GM19372 (cell line): ENCODE results near the gene LRRC4B.
"Not testable (repeated sequence)": the region's sequence is repeated elsewhere in the genome, so short reads cannot be mapped to it uniquely, and the experiment has no call there.

Experiments used
- ATAC-seq: cut with Tn5 transposase; IDR thresholded peaks from one replicate; pipeline ENCODE4 v1.9.1; 2021; ENCODE audit warnings: mild to moderate bottlenecking, low read depth, moderate library complexity; ENCODE audit not compliant: unreplicated experiment

Gene LRRC4B

DNA sequence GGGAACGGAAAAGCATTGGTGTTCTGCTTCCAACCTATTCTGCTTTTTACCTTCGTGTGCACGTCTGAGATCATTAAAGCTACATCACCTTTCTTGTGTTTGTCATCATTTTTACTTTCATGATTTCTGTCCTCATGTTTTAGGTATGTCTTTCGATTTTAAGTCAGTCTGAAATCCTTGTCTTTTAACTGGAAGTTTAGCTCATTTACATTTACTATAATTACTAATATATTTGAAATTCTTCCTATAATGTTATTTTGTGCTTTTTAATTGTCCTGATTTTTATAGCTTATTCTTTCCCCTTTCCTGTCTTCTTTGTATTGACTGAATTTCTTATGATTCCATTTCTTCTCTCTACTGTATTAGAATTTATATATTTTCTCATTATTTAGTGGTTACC, 35.3 kb downstream of the LRRC4B start:
- ATAC-seq = no peak

- no peak for ATAC-seq
Measured at GRCh38 chr19:50531171-50531612, 37.0 kb downstream of the LRRC4B start.

DNA sequence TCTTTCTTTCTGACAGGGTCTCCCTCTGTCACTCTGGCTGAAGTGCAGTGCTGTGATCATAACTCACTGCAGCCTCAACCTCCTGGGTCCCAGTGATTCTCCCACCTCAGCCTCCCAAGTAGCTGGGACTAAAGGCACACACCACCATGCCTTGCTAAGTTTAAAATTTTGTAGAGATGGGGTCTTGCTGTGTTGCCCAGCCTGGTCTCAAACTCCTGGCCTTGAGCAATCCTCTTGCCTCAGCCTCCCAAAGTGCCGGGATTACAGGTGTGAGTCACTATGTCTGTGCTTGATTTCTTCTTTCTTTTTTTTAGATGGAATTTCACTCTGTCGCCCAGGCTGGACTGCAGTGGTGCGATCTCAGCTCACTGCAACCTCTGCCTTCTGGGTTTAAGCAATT, 40.2 kb downstream of the LRRC4B start:
- ATAC-seq = not testable (repeated sequence)

DNA sequence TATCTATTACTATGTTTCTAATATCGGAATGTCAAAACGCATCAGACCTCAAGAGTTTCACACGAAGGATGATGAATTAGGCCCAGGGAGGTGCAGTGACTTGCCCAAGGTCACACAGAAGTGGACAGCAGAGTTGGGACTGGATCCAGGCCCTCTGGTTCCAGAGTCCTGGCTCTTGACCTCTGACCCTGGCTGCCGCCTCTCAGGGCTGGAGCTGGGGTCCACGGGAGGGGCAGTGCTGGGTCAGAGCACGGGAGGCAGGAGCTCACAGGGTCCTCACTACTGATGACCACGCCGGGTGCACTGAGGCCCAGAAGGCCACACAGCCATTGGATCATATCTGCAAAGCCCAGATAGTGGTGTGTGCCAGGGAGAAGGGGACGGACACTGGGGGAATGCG, 45.4 kb downstream of the LRRC4B start:
- ATAC-seq = no peak

DNA sequence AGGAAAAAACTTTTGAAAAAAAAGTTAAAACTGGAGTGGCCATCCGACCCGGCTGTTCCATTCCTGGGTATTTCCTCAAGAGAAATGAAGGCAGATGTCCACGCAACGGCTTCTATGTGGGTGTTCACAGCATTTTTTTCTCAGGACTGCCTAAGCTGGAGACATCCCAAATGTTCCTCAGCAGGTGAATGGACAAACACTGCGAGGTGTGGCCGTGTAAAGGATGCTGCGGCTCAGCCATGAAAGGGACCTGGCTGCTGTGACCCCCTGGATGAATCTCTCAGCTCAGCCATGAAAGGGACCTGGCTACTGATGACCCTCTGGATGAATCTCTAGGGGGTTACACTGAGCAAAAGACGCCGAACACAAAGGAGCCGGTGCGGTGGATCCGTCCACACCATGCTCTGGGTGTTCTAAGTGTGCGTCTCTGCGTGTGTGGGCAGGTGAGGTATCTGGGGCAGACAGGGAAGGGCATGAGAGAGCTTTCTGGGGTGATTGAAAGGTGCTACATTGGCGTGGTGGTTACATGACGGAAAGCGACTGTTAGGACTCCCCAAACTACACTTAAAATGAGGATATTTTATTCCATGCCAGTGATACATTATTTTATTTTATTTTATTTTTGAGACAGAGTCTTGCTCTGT, 47.3 kb downstream of the LRRC4B start:
- no peak for ATAC-seq

- no peak for ATAC-seq
Measured at GRCh38 chr19:50519006-50519575, 49.1 kb downstream of the LRRC4B start.

DNA sequence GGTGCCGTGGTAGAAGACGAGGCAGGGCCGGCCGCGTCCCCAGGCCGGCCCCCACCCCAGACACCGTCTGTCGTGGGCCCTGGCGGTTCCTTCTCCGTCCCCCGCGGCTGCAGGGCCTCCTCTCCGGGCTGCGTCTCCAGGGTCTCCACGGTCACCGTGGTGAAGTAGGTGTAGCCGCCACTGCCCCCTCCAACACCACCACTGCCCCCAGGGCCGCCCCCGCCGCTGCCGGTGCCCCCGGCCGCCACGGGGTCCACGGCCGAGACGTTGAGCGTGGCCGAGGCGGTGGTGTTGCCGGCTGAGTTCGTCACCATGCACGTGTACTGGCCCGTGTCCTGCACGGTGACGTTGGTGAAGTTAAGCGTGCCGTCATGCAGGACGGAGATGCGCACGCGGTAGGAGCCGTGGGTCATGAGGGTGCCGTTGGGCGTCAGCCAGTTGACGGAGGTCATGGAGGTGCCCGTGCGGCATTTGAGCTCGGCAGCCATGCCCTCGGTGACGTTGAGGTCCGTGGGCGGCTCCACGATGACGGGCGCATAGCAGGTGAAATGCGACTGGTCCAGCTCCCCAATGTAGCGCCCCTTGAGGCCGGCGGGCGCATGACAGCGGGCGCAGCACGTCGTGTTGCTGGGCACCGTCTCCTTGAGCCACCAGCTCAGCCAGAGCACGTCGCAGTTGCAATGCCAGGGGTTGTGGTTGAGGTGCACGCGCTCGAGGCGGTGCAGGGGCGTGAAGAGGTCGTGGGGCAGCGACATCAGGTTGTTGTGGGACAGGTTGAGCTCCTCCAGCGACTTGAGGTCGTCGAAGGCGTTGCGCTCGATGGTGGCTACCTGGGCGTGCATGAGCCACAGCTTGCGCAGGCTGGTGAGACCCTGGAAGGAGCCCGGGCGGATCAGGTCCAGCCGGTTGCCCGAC, 49.9 kb downstream of the LRRC4B start:
- no peak for ATAC-seq

- no peak for ATAC-seq
Measured at GRCh38 chr19:50517704-50518075, 50.5 kb downstream of the LRRC4B start.

DNA sequence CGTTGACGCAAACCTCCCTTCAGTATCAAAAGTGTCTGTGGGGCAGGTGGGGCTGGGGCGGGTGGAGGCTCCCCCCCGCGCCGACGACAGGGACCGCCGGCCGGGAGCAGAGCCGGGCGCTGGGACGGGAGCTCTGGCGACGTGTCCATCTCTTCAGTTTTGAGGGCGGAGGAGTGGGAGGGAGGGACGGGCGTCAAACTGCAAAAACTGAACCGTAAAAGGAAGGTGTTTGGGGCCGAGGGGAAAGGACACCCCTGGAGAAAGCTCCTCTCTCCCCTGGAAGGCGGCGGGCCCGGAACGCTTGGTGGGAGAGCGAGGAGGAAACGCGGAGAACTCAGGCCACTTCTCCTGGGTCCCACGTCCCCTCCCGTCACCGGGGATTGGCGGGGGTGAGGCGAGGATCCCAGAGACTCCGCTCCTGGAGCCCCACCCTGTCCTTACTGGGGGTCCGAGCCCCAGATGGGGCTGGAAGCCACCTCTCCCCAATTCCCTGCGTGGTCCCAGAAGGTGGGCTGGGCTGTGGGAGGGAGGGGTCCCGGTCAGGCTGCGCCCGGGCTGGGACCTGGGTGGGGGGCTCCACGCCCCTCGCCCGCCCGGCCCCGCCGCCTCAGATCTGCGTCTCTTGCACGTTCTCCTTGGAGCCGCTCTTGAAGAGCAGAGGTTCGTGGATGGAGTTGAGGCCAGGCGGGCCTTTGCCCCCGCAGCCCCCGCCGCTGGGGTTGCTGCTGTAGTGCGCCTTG, 51.1 kb downstream of the LRRC4B start:
- no peak for ATAC-seq

DNA sequence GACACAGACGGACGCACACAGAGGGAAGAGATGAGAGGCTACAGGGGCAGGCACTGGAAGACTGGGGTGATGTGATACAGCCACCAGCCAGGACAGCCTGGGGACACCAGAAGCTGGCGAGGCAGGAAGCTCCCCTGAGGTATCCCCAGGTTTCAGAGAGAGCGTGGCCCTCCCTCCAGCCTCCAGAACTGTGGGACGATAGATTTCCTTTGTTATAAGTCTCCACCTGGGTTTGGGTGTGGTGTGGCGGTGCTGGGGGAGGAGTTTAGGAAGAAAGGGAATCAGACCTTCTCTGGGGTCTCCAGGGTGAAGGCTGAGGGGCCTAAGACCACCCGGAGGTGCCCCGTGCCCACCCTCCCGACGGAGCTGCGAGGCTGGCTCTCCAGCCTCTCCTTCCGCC, 51.8 kb downstream of the LRRC4B start:
- ATAC-seq = no peak

DNA sequence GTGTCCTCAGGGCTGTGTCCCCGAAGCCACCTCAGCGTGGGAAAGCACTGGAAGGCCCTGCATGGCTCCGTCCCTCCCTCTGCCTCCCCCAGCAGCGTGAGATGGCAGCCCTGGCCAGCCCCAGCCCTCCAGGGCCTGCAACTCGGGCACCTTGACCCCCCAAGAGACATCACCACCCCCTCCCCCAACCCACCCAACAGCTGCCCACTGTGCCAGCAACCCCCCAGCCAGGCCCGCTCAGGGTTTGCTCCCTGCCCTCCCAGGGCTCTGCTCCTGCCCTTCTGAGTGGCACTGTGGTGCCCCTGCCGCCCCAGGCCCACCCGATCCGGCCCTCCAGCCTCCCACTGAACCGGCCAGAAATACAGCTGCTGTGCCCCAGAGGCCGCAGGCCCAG, 53.1 kb downstream of the LRRC4B start:
- ATAC-seq = no peak

DNA sequence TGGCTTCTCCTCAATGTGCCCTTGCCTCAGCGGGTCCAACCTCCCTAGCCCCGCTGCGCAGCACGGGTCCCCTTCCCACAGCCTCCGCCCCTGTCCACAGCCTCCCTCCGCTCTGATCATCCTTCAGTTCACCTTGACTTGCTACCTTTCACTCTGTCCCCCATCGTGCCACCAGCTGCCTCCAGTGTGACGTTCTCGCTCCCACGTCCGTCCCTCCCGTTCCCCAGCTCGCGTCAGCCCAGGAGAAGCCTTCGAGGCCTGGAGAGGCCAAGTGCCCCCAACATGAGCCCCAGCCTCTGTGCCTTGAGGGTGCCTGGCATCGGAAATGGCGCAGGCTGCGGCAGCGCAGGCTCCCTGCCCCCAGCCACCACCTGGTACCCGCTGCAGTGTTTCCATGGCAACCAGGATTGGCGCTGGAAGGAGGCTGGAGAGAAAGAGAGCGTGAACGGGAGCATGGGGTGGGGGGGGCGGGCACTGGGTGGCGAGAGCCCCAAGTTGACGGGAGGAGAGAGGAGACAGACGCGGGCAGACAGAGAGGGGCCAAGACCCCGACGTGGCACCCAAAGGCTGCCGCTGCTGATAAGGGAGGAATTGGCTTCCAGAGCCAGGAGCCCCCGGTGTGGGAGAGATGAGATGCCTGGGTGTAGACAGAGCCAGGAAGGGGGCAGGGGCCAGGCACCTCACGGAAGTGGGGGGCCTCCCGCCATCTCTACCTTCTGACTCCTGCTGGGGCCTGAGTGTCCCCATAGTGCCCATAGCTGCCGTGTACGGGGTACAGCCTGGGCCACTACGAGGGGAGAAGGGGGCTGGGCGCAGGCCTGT, 53.7 kb downstream of the LRRC4B start:
- no peak for ATAC-seq

DNA sequence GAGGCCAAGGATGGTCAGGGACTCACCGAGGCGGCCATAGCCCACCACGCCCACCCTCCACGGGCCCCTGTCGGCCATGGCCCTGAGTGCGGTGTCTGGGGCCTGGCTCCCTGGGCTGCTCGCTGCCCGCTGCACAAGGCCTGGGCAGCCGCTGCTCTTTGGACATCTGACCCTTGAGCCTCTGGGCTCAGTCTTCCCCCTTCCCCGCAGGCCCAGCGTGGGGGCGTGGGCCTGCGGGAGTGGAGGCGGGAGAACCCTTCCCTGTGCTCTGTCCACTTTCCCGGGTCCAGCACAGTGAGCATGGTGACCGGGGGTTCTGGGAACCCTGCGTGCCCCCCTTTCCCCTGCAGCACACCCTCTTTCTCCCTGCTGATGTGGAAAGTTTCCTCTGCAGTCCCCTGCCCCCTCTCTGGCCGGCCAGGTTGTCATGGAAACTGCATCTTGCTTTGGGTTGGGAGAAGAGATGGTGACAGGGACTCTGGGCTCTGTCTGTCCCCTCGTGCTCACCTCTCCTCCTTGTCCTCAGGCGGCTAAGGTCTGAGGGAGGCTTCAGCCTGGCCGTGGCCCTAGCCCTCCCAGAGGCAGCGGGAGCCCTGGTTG, 54.4 kb downstream of the LRRC4B start, which contains the start of gene ASPDH:
ASPDH (minus strand) TSS at position 168 of the 600 bp plus-strand sequence; CDS start at position 78, 90 bp downstream.
- no peak for ATAC-seq

- no peak for ATAC-seq
Measured at GRCh38 chr19:50512999-50513745, 55.1 kb downstream of the LRRC4B start.

- no peak for ATAC-seq
Measured at GRCh38 chr19:50512112-50512998, 55.9 kb downstream of the LRRC4B start.

DNA sequence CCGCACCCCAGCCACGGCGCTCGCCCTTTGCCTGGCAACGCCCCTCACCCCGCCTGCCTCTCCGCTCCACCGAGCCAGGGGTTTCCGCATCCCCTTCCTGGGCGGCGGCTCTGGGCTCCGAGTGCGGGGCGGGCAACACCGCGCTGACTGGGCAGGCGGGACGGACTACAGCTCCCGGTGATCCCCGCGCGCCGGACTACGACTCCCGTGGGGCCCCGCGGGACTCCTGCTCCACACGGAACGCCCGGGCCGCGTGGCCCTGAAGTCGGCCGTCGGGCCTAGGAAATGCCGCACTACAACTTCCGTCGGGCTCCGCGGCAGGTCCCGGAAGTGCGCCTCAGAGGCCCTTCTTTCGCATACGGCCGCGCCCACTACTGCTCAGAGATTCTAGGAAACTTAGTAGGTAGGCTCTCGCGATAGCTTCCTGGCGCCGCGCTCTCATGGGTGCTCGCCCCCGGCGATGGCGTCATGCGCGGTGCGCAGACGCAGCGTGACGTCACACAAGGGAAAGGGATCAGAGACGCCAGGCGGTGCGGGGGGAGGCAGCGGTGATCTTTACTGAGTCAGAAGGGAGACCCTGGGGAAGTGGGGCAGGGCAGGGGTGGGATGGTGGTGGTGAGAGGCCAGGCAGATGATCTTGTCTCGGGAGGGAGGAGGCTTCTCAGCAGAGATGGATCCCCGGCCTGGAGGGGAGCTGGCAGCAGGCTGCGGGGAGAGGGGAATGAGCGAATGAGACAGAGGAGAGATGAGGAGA, 57.0 kb downstream of the LRRC4B start, which contains the start of gene JOSD2:
JOSD2 (minus strand) TSS at position 123 of the 754 bp plus-strand sequence. CDS start 760 bp downstream, outside the sequence.
- peak; percentile 94 for ATAC-seq

- no peak for ATAC-seq
Measured at GRCh38 chr19:50510700-50511068, 57.6 kb downstream of the LRRC4B start.
